GM23338 (cell line): ENCODE measurements around the gene RPS2.
A peak's percentile ranks its signal among the peaks of the same experiment; 100 is the strongest.

Experiments
- CREB1 ChIP-seq: fragments of 250-450 bp; sonication (Bioruptor Pico); IDR thresholded peaks from 2 replicates; pipeline ENCODE4 v1.5.0; 2020; ENCODE audit warnings: low read depth, mild to moderate bottlenecking, moderate library complexity
- CTCF ChIP-seq, 2 experiments: fragments of 200-600 bp in 1 of 2; sonication (generic) in 1 of 2; conservative IDR thresholded peaks; 2 replicates each; pipeline versions ENCODE4 v1.5.1 to v1.6.1; 2016 to 2017; ENCODE audit warnings: antibody characterized with exemption in 2 of 2, low read depth in 2 of 2, mild to moderate bottlenecking in 2 of 2, moderate library complexity in 1 of 2
- EZH2 ChIP-seq: fragments of 200-600 bp; sonication (generic); IDR thresholded peaks from one replicate; pipeline ENCODE4 v1.8.0; 2017; ENCODE audit warnings: antibody characterized with exemption, mild to moderate bottlenecking, low read depth; ENCODE audit not compliant: unreplicated experiment
- EZH2phosphoT487 ChIP-seq: fragments of 200-600 bp; sonication (generic); IDR thresholded peaks from one replicate; pipeline ENCODE4 v1.8.1; 2018; ENCODE audit warnings: antibody characterized with exemption; ENCODE audit not compliant: unreplicated experiment
- JUNB ChIP-seq: IDR thresholded peaks from one replicate; pipeline ENCODE4 v1.6.1; 2016; ENCODE audit warnings: antibody characterized with exemption; ENCODE audit not compliant: unreplicated experiment
- NANOG ChIP-seq: IDR thresholded peaks from 2 replicates; pipeline ENCODE4 v1.6.1; 2016; ENCODE audit warnings: antibody characterized with exemption, borderline replicate concordance
- POLR2AphosphoS5 ChIP-seq: IDR thresholded peaks from 2 replicates; pipeline ENCODE4 v1.6.1; 2016; ENCODE audit warnings: antibody characterized with exemption, low read depth
- STAT1 ChIP-seq: IDR thresholded peaks from one replicate; pipeline ENCODE4 v1.6.1; 2016; ENCODE audit warnings: antibody characterized with exemption; ENCODE audit not compliant: unreplicated experiment
- ZNF114 ChIP-seq: fragments of 250-450 bp; sonication (Bioruptor Pico); IDR thresholded peaks from 2 replicates; pipeline ENCODE4 v1.5.0; 2020; ENCODE audit warnings: mild to moderate bottlenecking, moderate library complexity
- ZNF331 ChIP-seq: fragments of 250-450 bp; sonication (Bioruptor Pico); IDR thresholded peaks from 2 replicates; pipeline ENCODE4 v1.5.0; 2020; ENCODE audit warnings: low read depth, mild to moderate bottlenecking, moderate library complexity
- TF ChIP-seq, protein P1 (sequence below): IDR thresholded peaks from 2 replicates; pipeline ENCODE4 v1.6.1; 2016; ENCODE audit warnings: antibody characterized with exemption
- TF ChIP-seq, protein P2 (sequence below): IDR thresholded peaks from one replicate; pipeline ENCODE4 v1.6.1; 2018; ENCODE audit warnings: antibody characterized with exemption; ENCODE audit not compliant: unreplicated experiment

- TF ChIP-seq POLR2AphosphoS5 = 0 out of 2 replicates have a peak, but pooled peaks have one; percentile 38
- no peak for TF ChIP-seq CTCF (conservative IDR thresholded peaks at IDR 0.05; ENCODE audit: low read depth in 2 of 2)
- no peak for TF ChIP-seq STAT1
- TF ChIP-seq, protein P1, sequence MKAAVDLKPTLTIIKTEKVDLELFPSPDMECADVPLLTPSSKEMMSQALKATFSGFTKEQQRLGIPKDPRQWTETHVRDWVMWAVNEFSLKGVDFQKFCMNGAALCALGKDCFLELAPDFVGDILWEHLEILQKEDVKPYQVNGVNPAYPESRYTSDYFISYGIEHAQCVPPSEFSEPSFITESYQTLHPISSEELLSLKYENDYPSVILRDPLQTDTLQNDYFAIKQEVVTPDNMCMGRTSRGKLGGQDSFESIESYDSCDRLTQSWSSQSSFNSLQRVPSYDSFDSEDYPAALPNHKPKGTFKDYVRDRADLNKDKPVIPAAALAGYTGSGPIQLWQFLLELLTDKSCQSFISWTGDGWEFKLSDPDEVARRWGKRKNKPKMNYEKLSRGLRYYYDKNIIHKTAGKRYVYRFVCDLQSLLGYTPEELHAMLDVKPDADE = no peak
- peak; percentile 40 for TF ChIP-seq EZH2
- TF ChIP-seq, protein P2, sequence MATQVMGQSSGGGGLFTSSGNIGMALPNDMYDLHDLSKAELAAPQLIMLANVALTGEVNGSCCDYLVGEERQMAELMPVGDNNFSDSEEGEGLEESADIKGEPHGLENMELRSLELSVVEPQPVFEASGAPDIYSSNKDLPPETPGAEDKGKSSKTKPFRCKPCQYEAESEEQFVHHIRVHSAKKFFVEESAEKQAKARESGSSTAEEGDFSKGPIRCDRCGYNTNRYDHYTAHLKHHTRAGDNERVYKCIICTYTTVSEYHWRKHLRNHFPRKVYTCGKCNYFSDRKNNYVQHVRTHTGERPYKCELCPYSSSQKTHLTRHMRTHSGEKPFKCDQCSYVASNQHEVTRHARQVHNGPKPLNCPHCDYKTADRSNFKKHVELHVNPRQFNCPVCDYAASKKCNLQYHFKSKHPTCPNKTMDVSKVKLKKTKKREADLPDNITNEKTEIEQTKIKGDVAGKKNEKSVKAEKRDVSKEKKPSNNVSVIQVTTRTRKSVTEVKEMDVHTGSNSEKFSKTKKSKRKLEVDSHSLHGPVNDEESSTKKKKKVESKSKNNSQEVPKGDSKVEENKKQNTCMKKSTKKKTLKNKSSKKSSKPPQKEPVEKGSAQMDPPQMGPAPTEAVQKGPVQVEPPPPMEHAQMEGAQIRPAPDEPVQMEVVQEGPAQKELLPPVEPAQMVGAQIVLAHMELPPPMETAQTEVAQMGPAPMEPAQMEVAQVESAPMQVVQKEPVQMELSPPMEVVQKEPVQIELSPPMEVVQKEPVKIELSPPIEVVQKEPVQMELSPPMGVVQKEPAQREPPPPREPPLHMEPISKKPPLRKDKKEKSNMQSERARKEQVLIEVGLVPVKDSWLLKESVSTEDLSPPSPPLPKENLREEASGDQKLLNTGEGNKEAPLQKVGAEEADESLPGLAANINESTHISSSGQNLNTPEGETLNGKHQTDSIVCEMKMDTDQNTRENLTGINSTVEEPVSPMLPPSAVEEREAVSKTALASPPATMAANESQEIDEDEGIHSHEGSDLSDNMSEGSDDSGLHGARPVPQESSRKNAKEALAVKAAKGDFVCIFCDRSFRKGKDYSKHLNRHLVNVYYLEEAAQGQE = no peak
- no peak for TF ChIP-seq JUNB
- TF ChIP-seq EZH2phosphoT487 = no peak
- TF ChIP-seq CREB1 (CRISPR knock-in tag) = peak; percentile 94
- TF ChIP-seq ZNF331 (CRISPR knock-in tag) = no peak
- TF ChIP-seq NANOG = no peak
- TF ChIP-seq ZNF114 (CRISPR knock-in tag) = no peak
Measured at GRCh38 chr16:1990351-1991134, 25.9 kb upstream of the RPS2 start.
